Measurements from ENCODE around the gene EVC2.

EVC2 gene

GRCh38 chr4:5716391-5716790 lies 8.0 kb upstream of the EVC2 start:
- Histone ChIP-seq H3K4me2 (ENCODE audit: low read depth, low read length) (no peak overlapping the region), H3F3A (ENCODE audit: insufficient read depth, low read length) (peaks cover 8% of the 10 kb centered on the region; the same call in 1 of the 2 replicates), H3K27me3 (replicated peaks; ENCODE audit: insufficient read depth, low read length) (no peaks in the 10 kb centered on the region), H3K79me2 (ENCODE audit: low read length) (peaks cover 91% of the 10 kb centered on the region), H3K9me3 (replicated peaks; ENCODE audit: insufficient read depth, low read length) (no peaks in the 10 kb centered on the region), H3K27ac (ENCODE audit: low read length) (no peak overlapping the region), H3K36me3 (replicated peaks; ENCODE audit: insufficient read depth, low read length) (no peaks in the 10 kb centered on the region), H3K9ac (ENCODE audit: low read length) (no peak overlapping the region), H3K4me1 (ENCODE audit: low read length) (0 out of 2 replicates have a peak, but pooled peaks cover 2% of the 10 kb centered on the region), H4K20me1 (ENCODE audit: insufficient read depth, low read length) (no peaks in the 10 kb centered on the region), H3K4me3 (ENCODE audit: low read length) (no peak overlapping the region), H3K9me2 (replicated peaks; ENCODE audit: insufficient read depth, low read length) (no peaks in the 10 kb centered on the region), H2AFZ (ENCODE audit: low read length) (no peak overlapping the region)
- DNase-seq: no peak
- TF ChIP-seq EZH2phosphoT487 (IDR thresholded peaks at IDR 0.05; ENCODE audit: low read length) (no peak), EZH2 (optimal IDR thresholded peaks at IDR 0.05; ENCODE audit: low read depth, low read length) (no peak), CTCF (IDR thresholded peaks at IDR 0.05; ENCODE audit: low read length) (no peak)

- Histone ChIP-seq H3K9me3 (replicated peaks; ENCODE audit: insufficient read depth, low read length) (no peaks in the 10 kb centered on the region), H3K79me2 (ENCODE audit: low read length) (peaks cover 83% of the 10 kb centered on the region), H3K27me3 (replicated peaks; ENCODE audit: insufficient read depth, low read length) (no peaks in the 10 kb centered on the region), H3K36me3 (replicated peaks; ENCODE audit: insufficient read depth, low read length) (no peaks in the 10 kb centered on the region), H3K9me2 (replicated peaks; ENCODE audit: insufficient read depth, low read length) (no peaks in the 10 kb centered on the region), H3K4me2 (ENCODE audit: low read depth, low read length) (no peak overlapping the region), H3K4me1 (ENCODE audit: low read length) (peaks cover 6% of the 10 kb centered on the region; the same call in 1 of the 2 replicates), H2AFZ (ENCODE audit: low read length) (no peak overlapping the region), H3F3A (ENCODE audit: insufficient read depth, low read length) (peaks cover 14% of the 10 kb centered on the region; the same call in 1 of the 2 replicates), H3K27ac (ENCODE audit: low read length) (no peak overlapping the region), H3K4me3 (ENCODE audit: low read length) (no peak overlapping the region), H3K9ac (ENCODE audit: low read length) (no peak overlapping the region), H4K20me1 (ENCODE audit: insufficient read depth, low read length) (no peaks in the 10 kb centered on the region)
- TF ChIP-seq EZH2 (optimal IDR thresholded peaks at IDR 0.05; ENCODE audit: low read depth, low read length): no peak
- no peak for TF ChIP-seq CTCF (IDR thresholded peaks at IDR 0.05; ENCODE audit: low read length)
- no peak for TF ChIP-seq EZH2phosphoT487 (IDR thresholded peaks at IDR 0.05; ENCODE audit: low read length)
- DNase-seq: no peak
Measured at GRCh38 chr4:5715357-5715756, 7.0 kb upstream of the EVC2 start.

GRCh38 chr4:5713861-5714260 lies 5.5 kb upstream of the EVC2 start:
- no peaks in the 10 kb centered on the region for H3K36me3 ChIP-seq (replicated peaks; ENCODE audit: insufficient read depth, low read length)
- H4K20me1 ChIP-seq (ENCODE audit: insufficient read depth, low read length): no peaks in the 10 kb centered on the region
- no peak overlapping the region for H3K4me3 ChIP-seq (ENCODE audit: low read length)
- H3K9me2 ChIP-seq (replicated peaks; ENCODE audit: insufficient read depth, low read length): no peaks in the 10 kb centered on the region
- H3K27me3 ChIP-seq (replicated peaks; ENCODE audit: insufficient read depth, low read length): no peaks in the 10 kb centered on the region
- H3K9ac ChIP-seq (ENCODE audit: low read length): no peak overlapping the region
- H3K27ac ChIP-seq (ENCODE audit: low read length): no peak overlapping the region
- H3F3A ChIP-seq (ENCODE audit: insufficient read depth, low read length): peaks cover 26% of the 10 kb centered on the region
- H3K4me1 ChIP-seq (ENCODE audit: low read length): peaks cover 21% of the 10 kb centered on the region; the same call in 1 of the 2 replicates
- no peak for TF ChIP-seq EZH2phosphoT487 (IDR thresholded peaks at IDR 0.05; ENCODE audit: low read length)
- no peak for TF ChIP-seq CTCF (IDR thresholded peaks at IDR 0.05; ENCODE audit: low read length)
- TF ChIP-seq EZH2 (optimal IDR thresholded peaks at IDR 0.05; ENCODE audit: low read depth, low read length): no peak
- H2AFZ ChIP-seq (ENCODE audit: low read length): no peak overlapping the region
- DNase-seq: no peak
- no peak overlapping the region for H3K4me2 ChIP-seq (ENCODE audit: low read depth, low read length)
- no peaks in the 10 kb centered on the region for H3K9me3 ChIP-seq (replicated peaks; ENCODE audit: insufficient read depth, low read length)
- peaks cover 68% of the 10 kb centered on the region for H3K79me2 ChIP-seq (ENCODE audit: low read length)

All from MM.1S (cell line).